Measurements from ENCODE around the gene LRRC41. TPM values are rescaled to one million over a fixed set of nuclear protein-coding genes. Genes with fewer than 3 reads are reported as not detected.

LRRC41 gene
- total RNA-seq, 1 experiment from 2014 or later, result 64.1 TPM

GRCh38 chr1:46317323-46317722 lies 13.9 kb upstream of the LRRC41 start:
- no peaks in the 10 kb centered on the region for H3K27me3 ChIP-seq (ENCODE audit: low read length)
- H3K36me3 ChIP-seq (ENCODE audit: insufficient read depth, low read length), result peaks cover 24% of the 10 kb centered on the region
- DNase-seq, result no peak
- H3K27ac ChIP-seq (ENCODE audit: low read length), result no peak overlapping the region
- no peak overlapping the region for H3K4me3 ChIP-seq (ENCODE audit: low read length)
- H3K9me3 ChIP-seq (ENCODE audit: low read length), result no peaks in the 10 kb centered on the region
- H3K9ac ChIP-seq (ENCODE audit: low read length), result no peak overlapping the region
- no peak overlapping the region for H2AFZ ChIP-seq (ENCODE audit: low read length)
- H3K4me1 ChIP-seq (ENCODE audit: low read length), result no peaks in the 10 kb centered on the region
- H4K20me1 ChIP-seq (ENCODE audit: insufficient read depth, low read depth, low read length), result no peaks in the 10 kb centered on the region
- H3K4me2 ChIP-seq (ENCODE audit: low read depth, low read length, poor library complexity, severe bottlenecking), result no peak overlapping the region
- no peaks in the 10 kb centered on the region; the same call in 1 of the 2 replicates for H3K79me2 ChIP-seq (ENCODE audit: low read length)
- no peaks in the 10 kb centered on the region for H3K9me2 ChIP-seq (replicated peaks; ENCODE audit: insufficient read depth, low read length)

- Histone ChIP-seq H3K36me3 (ENCODE audit: insufficient read depth, low read length) (peaks cover 32% of the 10 kb centered on the region), H4K20me1 (ENCODE audit: insufficient read depth, low read depth, low read length) (no peaks in the 10 kb centered on the region), H3K4me3 (ENCODE audit: low read length) (no peak overlapping the region)
Observed at GRCh38 chr1:46315669-46316403, 12.4 kb upstream of the LRRC41 start.

GRCh38 chr1:46310321-46310720 lies 6.9 kb upstream of the LRRC41 start:
- Histone ChIP-seq H3K4me3 (ENCODE audit: low read length) (no peak overlapping the region), H3K79me2 (ENCODE audit: low read length) (peaks cover 49% of the 10 kb centered on the region), H3K27me3 (ENCODE audit: low read length) (no peaks in the 10 kb centered on the region), H3K4me2 (ENCODE audit: low read depth, low read length, poor library complexity, severe bottlenecking) (no peak overlapping the region), H3K9me2 (replicated peaks; ENCODE audit: insufficient read depth, low read length) (no peaks in the 10 kb centered on the region), H3K9ac (ENCODE audit: low read length) (no peak overlapping the region), H4K20me1 (ENCODE audit: insufficient read depth, low read depth, low read length) (peaks cover 29% of the 10 kb centered on the region), H3K36me3 (ENCODE audit: insufficient read depth, low read length) (peaks cover 61% of the 10 kb centered on the region), H3K4me1 (ENCODE audit: low read length) (peaks cover 21% of the 10 kb centered on the region), H3K9me3 (ENCODE audit: low read length) (no peaks in the 10 kb centered on the region), H3K27ac (ENCODE audit: low read length) (no peak overlapping the region), H2AFZ (ENCODE audit: low read length) (no peak overlapping the region)
- DNase-seq, result no peak

More at GRCh38 chr1:46315669-46316403, 12.4 kb upstream of the LRRC41 start:
- H3K9ac ChIP-seq (ENCODE audit: low read length), result no peak overlapping the region
- no peaks in the 10 kb centered on the region for H3K9me2 ChIP-seq (replicated peaks; ENCODE audit: insufficient read depth, low read length)
- H2AFZ ChIP-seq (ENCODE audit: low read length), result no peak overlapping the region
- no peak overlapping the region for H3K4me2 ChIP-seq (ENCODE audit: low read depth, low read length, poor library complexity, severe bottlenecking)
- H3K27me3 ChIP-seq (ENCODE audit: low read length), result no peaks in the 10 kb centered on the region
- H3K4me1 ChIP-seq (ENCODE audit: low read length), result no peaks in the 10 kb centered on the region
- no peak overlapping the region for H3K27ac ChIP-seq (ENCODE audit: low read length)
- no peaks in the 10 kb centered on the region for H3K9me3 ChIP-seq (ENCODE audit: low read length)
- DNase-seq, result peak; percentile 38
- H3K79me2 ChIP-seq (ENCODE audit: low read length), result no peaks in the 10 kb centered on the region; the same call in 1 of the 2 replicates

DNA sequence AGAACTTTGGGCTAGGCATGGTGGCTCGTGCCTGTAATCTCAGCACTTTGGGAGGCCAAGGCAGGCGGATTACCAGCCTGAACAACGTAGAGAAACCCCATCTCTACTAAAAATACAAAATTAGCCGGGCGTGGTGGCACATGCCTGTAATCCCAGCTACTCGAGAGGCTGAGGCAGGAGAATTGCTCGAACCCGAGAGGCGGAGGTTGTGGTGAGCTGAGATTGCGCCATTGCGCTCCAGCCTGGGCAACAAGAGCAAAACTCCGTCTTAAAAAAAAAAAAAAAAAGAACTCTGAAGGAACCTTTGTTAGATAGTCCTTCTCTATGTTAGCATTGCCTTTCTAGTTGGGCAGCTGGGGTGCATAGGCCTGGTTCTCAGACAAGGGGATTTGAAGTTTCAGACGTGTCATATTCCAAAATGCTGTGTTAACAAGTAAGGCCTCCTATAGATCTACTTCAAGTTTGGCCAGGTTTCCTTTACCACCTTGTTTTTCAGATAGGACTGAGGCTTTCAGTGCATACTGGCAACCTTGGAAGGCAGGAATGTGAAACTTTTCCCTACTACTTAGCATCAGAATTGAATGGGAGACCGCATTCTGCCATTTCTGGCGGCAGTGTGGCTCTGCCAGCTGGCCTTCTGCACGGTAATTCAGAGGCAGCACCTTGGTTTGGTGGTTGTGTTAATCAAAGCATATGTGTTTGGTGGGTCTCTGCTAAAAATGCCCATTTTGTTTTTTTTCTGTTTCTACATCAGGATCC lies 6.2 kb upstream of the LRRC41 start:
- no peak overlapping the region for H3K27ac ChIP-seq (ENCODE audit: low read length)

DNA sequence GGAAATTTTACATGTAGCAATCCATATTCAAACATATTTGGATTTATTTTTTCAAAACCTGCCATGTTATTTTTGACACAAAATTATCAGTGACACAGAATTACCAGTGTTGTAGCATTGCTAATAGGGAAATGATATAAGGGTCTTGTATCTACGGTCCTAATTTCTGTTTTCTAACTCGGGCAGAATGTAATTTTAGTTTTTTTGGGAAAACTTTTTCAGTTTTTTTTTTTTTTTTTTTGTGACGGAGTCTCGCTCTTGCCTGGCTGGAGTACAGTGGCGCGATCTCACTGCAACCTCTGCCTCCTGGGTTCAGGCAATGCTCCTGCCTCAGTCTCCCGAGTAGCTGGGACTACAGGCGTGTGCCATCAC lies 2.7 kb upstream of the LRRC41 start:
- no peak overlapping the region for H2AFZ ChIP-seq (ENCODE audit: low read length)
- peaks cover 35% of the 10 kb centered on the region for H4K20me1 ChIP-seq (ENCODE audit: insufficient read depth, low read depth, low read length)
- no peak overlapping the region for H3K9ac ChIP-seq (ENCODE audit: low read length)
- H3K79me2 ChIP-seq (ENCODE audit: low read length), result peaks cover 85% of the 10 kb centered on the region
- no peak for DNase-seq
- no peak overlapping the region for H3K27ac ChIP-seq (ENCODE audit: low read length)
- no peaks in the 10 kb centered on the region for H3K27me3 ChIP-seq (ENCODE audit: low read length)
- no peak overlapping the region for H3K4me3 ChIP-seq (ENCODE audit: low read length)
- no peaks in the 10 kb centered on the region for H3K9me3 ChIP-seq (ENCODE audit: low read length)
- peaks cover 40% of the 10 kb centered on the region; the same call in 1 of the 2 replicates for H3K36me3 ChIP-seq (ENCODE audit: insufficient read depth, low read length)
- H3K9me2 ChIP-seq (replicated peaks; ENCODE audit: insufficient read depth, low read length), result no peaks in the 10 kb centered on the region
- H3K4me1 ChIP-seq (ENCODE audit: low read length), result peaks cover 33% of the 10 kb centered on the region
- H3K4me2 ChIP-seq (ENCODE audit: low read depth, low read length, poor library complexity, severe bottlenecking), result peak overlapping the region; percentile 82

More for the DNA sequence above, 6.2 kb upstream of the LRRC41 start:
- H3K9me3 ChIP-seq (ENCODE audit: low read length), result no peaks in the 10 kb centered on the region
- no peak overlapping the region for H3K4me3 ChIP-seq (ENCODE audit: low read length)
- peaks cover 56% of the 10 kb centered on the region for H3K79me2 ChIP-seq (ENCODE audit: low read length)
- H3K27me3 ChIP-seq (ENCODE audit: low read length), result no peaks in the 10 kb centered on the region
- peaks cover 28% of the 10 kb centered on the region for H3K4me1 ChIP-seq (ENCODE audit: low read length)
- no peaks in the 10 kb centered on the region for H3K9me2 ChIP-seq (replicated peaks; ENCODE audit: insufficient read depth, low read length)
- H3K4me2 ChIP-seq (ENCODE audit: low read depth, low read length, poor library complexity, severe bottlenecking), result no peak overlapping the region
- H3K36me3 ChIP-seq (ENCODE audit: insufficient read depth, low read length), result peaks cover 60% of the 10 kb centered on the region
- no peak overlapping the region for H3K9ac ChIP-seq (ENCODE audit: low read length)
- no peak for DNase-seq
- H2AFZ ChIP-seq (ENCODE audit: low read length), result no peak overlapping the region
- H4K20me1 ChIP-seq (ENCODE audit: insufficient read depth, low read depth, low read length), result peaks cover 33% of the 10 kb centered on the region

GRCh38 chr1:46303872-46304326 lies 483 bp upstream of the LRRC41 start:
- Histone ChIP-seq H3K4me1 (ENCODE audit: low read length) (peaks cover 41% of the 10 kb centered on the region), H3K79me2 (ENCODE audit: low read length) (peaks cover 93% of the 10 kb centered on the region)

DNA sequence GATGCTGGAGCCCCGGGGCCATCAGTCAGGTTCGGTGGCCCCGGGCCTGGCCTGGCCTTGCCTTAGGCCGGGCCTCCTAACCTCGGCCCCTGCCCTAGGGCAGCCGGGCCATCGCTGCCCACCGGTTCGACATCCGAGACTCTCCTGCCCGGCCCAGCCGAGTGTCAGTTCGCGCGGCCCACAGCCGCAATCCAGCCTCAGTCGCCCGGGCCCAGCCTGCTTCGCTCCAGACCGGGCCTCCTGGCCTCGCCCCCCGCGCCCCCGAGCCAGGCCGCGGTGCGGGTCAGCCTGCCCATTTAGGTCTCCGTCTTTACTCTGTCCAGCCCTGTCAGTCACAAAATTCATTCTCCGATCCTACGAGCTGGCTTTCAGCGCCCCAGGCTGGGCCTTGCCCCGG lies 777 bp downstream of the LRRC41 start:
- Histone ChIP-seq H3K27ac (ENCODE audit: low read length) (peak overlapping the region; percentile 76), H3K4me3 (ENCODE audit: low read length) (peak overlapping the region; percentile 78), H4K20me1 (ENCODE audit: insufficient read depth, low read depth, low read length) (peaks cover 21% of the 10 kb centered on the region), H2AFZ (ENCODE audit: low read length) (no peak overlapping the region; the same call in 1 of the 2 replicates), H3K27me3 (ENCODE audit: low read length) (no peaks in the 10 kb centered on the region), H3K9me2 (replicated peaks; ENCODE audit: insufficient read depth, low read length) (no peaks in the 10 kb centered on the region), H3K36me3 (ENCODE audit: insufficient read depth, low read length) (peaks cover 17% of the 10 kb centered on the region; the same call in 1 of the 2 replicates), H3K79me2 (ENCODE audit: low read length) (peaks cover 93% of the 10 kb centered on the region), H3K4me2 (ENCODE audit: low read depth, low read length, poor library complexity, severe bottlenecking) (peak overlapping the region; percentile 82), H3K4me1 (ENCODE audit: low read length) (peaks cover 39% of the 10 kb centered on the region), H3K9me3 (ENCODE audit: low read length) (no peaks in the 10 kb centered on the region), H3K9ac (ENCODE audit: low read length) (peak overlapping the region; percentile 98)
- DNase-seq, result peak; percentile 66

More at GRCh38 chr1:46303872-46304326, 483 bp upstream of the LRRC41 start:
- H3K4me2 ChIP-seq (ENCODE audit: low read depth, low read length, poor library complexity, severe bottlenecking), result peak overlapping the region; percentile 82
- peak; percentile 71 for DNase-seq
- peak overlapping the region; percentile 78 for H3K4me3 ChIP-seq (ENCODE audit: low read length)
- H3K36me3 ChIP-seq (ENCODE audit: insufficient read depth, low read length), result peaks cover 24% of the 10 kb centered on the region; the same call in 1 of the 2 replicates
- no peaks in the 10 kb centered on the region for H3K27me3 ChIP-seq (ENCODE audit: low read length)
- H3K9me3 ChIP-seq (ENCODE audit: low read length), result no peaks in the 10 kb centered on the region
- H3K27ac ChIP-seq (ENCODE audit: low read length), result peak overlapping the region; percentile 76
- H4K20me1 ChIP-seq (ENCODE audit: insufficient read depth, low read depth, low read length), result peaks cover 32% of the 10 kb centered on the region
- H2AFZ ChIP-seq (ENCODE audit: low read length), result no peak overlapping the region
- no peaks in the 10 kb centered on the region for H3K9me2 ChIP-seq (replicated peaks; ENCODE audit: insufficient read depth, low read length)
- H3K9ac ChIP-seq (ENCODE audit: low read length), result peak overlapping the region; percentile 98

Data from Karpas-422 (cell line).